Lower leg skin (tissue), 4 donors: ENCODE measurements around the gene MPIG6B. TPM values are rescaled to one million over a fixed set of nuclear protein-coding genes. Genes with fewer than 3 reads are reported as not detected.
A peak's percentile ranks its signal among the peaks of the same experiment; 100 is the strongest.

Experiments
- DNase-seq, 2 donors: peaks; one replicate each; pipeline ENCODE4 v3.0.0-alpha.2; 2019; ENCODE audit warnings: low spot score in 2 of 2
- H3K4me3 ChIP-seq: fragments of 200-600 bp; sonication (generic); 2 replicates; pipeline ENCODE4 v1.5.1; 2017; ENCODE audit warnings: mild to moderate bottlenecking, low read depth; ENCODE audit not compliant: poor library complexity, severe bottlenecking
- CTCF ChIP-seq, 3 donors: fragments of 450-650 bp; IDR thresholded peaks; one replicate each; pipeline ENCODE4 v1.5.1; 2016; ENCODE audit warnings: antibody characterized with exemption in 3 of 3, mild to moderate bottlenecking in 3 of 3, moderate library complexity in 2 of 3
- POLR2A ChIP-seq, 2 donors: fragments of 450-650 bp; IDR thresholded peaks; one replicate each; pipeline ENCODE4 v1.6.1; 2016 to 2017; ENCODE audit warnings: antibody characterized with exemption in 2 of 2, mild to moderate bottlenecking in 1 of 2, moderate library complexity in 1 of 2
- WGBS, 2 donors: methylation state at CpG; one replicate each; pipeline ENCODE4 v1.1.5; 2018; 5-methylcytosine and 5-hydroxymethylcytosine counted together
- intact Hi-C: fragments of 100-400 bp; cut with DNase I; formaldehyde crosslinking; loops from one replicate; pipeline ENCODE4 v1.15.0; 2023; ENCODE audit warnings: low total_unique reads
- total RNA-seq, 4 donors: library from RNA; depleted of rRNA; stranded (reverse); fragments of >200 nt; gene quantifications; one replicate each; pipeline ENCODE4 v1.1.0, GENCODE V29; 2016

Gene MPIG6B
- total RNA-seq, 4 donors from 2014 or later = 6.0 to 10.5 (median 7.9) TPM

- WGBS, 2 donors = 90 to 92% methylated on average over 9 of the region's 9 CpGs
- no peak for TF ChIP-seq CTCF (IDR thresholded peaks at IDR 0.05)
- no peak for TF ChIP-seq POLR2A (IDR thresholded peaks at IDR 0.05)
Measured at GRCh38 chr6:31692886-31693285, 30.3 kb upstream of the MPIG6B start.

GRCh38 chr6:31693535-31693934 lies 29.6 kb upstream of the MPIG6B start:
- TF ChIP-seq CTCF (IDR thresholded peaks at IDR 0.05) (no peak), POLR2A (IDR thresholded peaks at IDR 0.05) (no peak)
- DNase-seq = no peak
- intact Hi-C loops = no loop called here
- H3K4me3 ChIP-seq = no peak overlapping the region
- WGBS, 2 donors = 88 to 96% methylated on average over 6 of the region's 6 CpGs

More at GRCh38 chr6:31692886-31693285, 30.3 kb upstream of the MPIG6B start:
- intact Hi-C loops = no loop called here
- no peak for DNase-seq
- H3K4me3 ChIP-seq = no peak overlapping the region

- TF ChIP-seq POLR2A (IDR thresholded peaks at IDR 0.05) (no peak), CTCF (IDR thresholded peaks at IDR 0.05) (no peak)
- no peak overlapping the region for H3K4me3 ChIP-seq
- 30 to 31% methylated on average over 3 of the region's 3 CpGs for WGBS, 2 donors
- intact Hi-C loops = no loop called here
- DNase-seq = no peak
Measured at GRCh38 chr6:31697555-31697954, 25.6 kb upstream of the MPIG6B start.

GRCh38 chr6:31700740-31701401 lies 22.3 kb upstream of the MPIG6B start:
- DNase-seq = no peak
- TF ChIP-seq CTCF (IDR thresholded peaks at IDR 0.05) (no peak), POLR2A (IDR thresholded peaks at IDR 0.05) (no peak)
- no peak overlapping the region for H3K4me3 ChIP-seq
- 76 to 82% methylated on average over 5 of the region's 5 CpGs for WGBS, 2 donors
- intact Hi-C loops = no loop called here

- 21 to 27% methylated on average over 7 of the region's 7 CpGs for WGBS, 2 donors
- intact Hi-C loops = no loop called here
- no peak for TF ChIP-seq CTCF (IDR thresholded peaks at IDR 0.05)
- TF ChIP-seq POLR2A (IDR thresholded peaks at IDR 0.05) = no peak
- DNase-seq = no peak
- H3K4me3 ChIP-seq = peak overlapping the region; percentile 73
Measured at GRCh38 chr6:31701666-31702404, 21.3 kb upstream of the MPIG6B start.
